ENCODE measurements around the gene SDF4.

- TF ChIP-seq CTCF (IDR thresholded peaks at IDR 0.05) (no peak), EP300 (IDR thresholded peaks at IDR 0.05; ENCODE audit: low read depth) (no peak), POLR2A (IDR thresholded peaks at IDR 0.05) (no peak), POLR2AphosphoS5 (IDR thresholded peaks at IDR 0.05) (no peak)
These were observed 46.6 kb downstream of the SDF4 start for GRCh38 chr1:1185101-1185765.
